ENCODE results near the gene GLI3.

Gene GLI3

DNA sequence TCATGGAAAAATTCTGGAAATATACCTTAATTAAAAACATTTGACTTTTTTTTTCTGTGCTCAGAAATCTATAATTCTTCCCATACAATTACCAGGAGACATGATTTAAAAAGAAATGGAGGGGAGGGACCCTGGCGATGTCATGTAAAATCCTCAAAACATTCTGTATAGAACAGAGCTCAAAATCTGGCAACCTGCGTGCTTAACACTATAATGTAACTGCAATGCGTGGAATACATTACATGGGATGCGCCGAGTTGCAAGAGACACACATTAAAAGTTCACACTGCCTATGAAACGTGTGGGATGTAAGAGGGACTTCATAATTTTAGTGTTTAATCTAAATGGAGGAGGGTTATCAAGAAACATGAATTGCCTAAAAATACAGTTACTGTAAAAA is 215.0 kb downstream of the GLI3 start:
- no peak for DNase-seq

DNA sequence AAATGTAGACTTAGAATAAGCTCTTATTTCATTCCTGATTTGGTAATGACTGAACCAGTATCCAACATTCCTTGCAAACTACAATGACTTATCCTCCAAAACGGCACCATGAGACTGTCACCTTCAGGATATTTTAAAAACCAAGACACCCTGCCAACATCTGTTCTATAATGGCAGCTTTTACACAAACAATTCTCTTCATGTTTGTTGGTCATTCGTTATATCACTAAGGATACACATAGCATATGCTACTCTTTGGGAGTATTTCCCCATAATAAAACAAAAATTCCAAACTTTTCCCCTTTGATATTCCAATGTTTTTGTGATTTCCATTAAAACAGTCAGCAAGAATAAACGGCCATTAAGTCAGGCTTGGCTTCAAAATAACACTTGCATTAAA is 215.4 kb downstream of the GLI3 start:
- no peak for DNase-seq

DNA sequence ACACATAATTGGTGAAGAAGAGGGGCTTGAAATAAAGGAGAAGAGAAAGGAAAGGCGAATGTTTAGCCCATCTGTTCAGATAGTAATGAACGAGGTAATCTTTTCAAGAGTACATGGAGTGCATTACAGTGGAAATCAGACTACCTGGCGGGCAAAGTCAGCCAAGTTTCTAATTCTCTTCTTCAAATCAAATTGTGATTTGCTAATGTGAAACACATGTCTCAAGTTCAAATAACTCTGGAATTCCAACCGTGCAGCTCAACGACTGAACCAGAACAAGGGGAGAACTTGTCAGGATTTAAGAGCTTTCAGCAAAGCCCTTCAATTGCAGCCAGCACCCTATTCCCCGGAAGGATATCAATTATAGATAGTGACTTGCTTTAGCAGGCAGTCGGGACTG is 216.9 kb downstream of the GLI3 start:
- DNase-seq: no peak

DNA sequence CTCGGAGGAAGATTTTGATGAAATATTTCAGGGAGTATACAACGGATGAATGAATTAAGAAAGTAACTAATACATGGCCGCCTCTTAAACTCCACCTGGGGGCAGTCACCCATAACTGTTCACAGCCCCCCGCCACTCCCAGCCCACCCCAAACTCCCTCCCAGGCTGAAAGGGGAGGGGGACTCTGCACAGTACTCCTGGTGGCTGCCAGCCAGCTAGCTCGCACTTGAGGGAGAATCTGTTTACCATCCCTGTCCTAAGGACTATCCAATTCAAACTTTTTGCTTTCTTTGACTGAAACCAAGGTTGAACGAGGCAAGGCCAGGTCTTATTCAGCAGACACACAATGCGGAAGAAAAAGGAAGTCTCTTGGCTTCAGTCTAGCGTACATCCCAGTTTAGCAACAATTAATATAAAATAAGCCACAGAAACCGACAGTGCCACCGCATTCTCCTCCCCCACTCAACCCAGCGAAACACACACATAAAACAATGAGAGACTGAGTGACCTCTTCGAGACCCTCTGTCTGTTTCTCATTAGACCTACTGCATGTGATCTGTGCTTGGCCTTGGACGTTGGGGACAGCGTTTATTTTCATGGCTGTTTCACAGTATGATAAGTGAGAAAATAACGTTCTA is 219.5 kb downstream of the GLI3 start:
- DNase-seq: no peak

DNA sequence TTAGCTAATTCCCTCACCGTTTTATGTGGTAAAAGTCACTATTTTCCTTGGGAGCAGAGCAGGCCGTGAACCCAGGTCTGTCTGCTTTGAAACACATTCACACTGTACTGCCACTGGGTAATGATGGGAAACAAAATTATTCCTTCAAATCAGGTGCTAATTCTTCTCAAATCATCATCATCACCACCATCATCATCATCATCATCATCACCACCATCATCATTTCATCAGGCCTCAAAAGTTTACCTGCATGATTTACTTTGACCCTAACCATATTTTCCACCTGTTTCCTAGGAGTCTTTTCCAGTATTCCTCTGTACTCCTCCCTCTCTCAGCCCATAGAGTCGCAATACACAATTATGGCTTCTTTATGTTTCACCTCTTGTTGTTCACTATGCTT is 220.5 kb downstream of the GLI3 start:
- no peak for DNase-seq

DNA sequence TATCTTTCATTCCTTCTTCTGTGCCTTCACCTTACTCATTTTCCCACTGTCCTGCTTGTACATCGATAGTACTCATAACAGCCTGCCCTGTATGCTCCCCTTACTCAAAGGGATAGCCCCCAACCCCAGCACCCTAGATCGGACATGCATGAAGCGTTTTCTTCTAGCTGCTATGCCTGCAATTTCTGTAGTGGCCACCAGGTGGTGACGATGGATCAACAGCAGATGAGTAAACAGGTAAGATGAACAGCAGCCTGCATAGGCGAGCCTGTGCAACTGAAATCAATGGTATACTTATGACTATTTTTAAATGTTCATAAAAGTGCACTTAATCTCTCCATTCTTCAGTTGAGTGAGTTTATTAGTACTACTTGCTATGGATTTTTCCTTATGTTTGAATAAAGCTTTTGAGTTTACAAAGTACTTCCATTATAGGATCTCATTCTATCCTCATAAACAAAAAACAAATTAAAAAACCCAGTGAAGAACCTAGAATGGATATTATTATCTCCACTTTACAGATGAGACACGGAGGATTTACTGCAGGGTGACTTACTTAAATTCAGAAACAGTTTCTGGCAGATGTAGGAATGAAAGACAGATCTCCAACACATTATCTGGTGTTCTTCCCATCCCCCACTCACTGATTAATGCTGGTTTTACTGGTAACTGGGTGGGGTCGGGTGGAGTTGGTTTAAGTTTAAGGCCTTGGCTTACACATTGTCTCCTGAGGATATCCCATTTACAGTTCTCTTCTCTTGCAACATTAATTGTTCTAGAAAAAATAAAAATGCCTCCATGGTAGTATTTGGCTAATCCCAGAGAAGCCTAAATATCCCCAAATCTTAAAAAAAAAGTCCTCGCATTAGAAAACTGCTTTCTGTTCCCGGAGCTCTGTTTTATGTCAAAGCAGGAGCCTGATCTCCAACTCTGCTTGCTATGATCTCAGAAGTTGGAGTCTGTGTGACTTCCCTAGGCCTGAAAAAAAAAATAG is 222.1 kb downstream of the GLI3 start:
- DNase-seq: no peak

DNA sequence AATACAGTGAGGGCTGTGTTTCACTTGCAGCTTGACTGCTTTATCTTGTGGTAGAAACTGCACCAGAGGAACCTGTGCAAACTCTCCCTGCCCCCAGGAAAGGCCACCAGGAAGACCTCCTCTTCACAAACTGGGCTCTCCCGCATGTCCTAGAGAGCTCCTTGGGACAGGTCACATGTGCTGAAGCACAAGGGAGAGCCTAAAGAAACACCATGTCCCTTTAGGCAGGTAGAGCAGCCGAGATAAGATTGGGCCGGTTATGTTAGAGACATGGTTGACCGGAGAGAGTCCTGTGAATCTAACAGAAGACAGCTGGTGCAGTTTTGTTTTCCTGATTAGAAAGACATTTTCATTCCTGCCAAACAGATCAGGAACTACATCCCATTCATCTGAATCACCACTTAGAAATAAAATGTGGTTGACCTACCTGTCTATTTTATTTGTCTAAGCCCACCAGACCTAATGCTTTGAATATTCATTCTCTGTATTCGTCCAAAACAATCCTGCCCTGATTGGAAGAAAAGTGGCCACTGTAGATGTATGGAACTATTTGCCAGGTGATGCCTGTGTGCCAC is 224.1 kb downstream of the GLI3 start:
- DNase-seq: no peak

DNA sequence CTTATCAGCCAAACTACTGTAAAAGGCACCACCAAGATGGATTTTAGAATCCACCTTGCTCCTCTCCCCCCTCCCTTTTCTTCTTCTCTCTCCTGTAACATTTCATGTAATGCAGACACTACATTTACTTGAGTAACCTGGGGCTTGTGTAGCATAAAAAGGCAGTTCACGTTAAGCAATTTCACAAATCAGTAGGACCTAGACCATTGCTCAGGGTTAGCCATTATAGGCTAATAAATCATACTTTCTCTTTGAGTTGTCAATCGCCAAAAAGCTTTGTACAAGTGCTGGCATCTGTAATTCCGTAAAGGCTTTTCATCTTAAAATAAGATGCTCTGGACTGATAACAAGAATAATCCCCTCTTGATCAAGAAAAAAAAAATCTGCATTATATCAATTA is 224.7 kb downstream of the GLI3 start:
- no peak for DNase-seq

DNA sequence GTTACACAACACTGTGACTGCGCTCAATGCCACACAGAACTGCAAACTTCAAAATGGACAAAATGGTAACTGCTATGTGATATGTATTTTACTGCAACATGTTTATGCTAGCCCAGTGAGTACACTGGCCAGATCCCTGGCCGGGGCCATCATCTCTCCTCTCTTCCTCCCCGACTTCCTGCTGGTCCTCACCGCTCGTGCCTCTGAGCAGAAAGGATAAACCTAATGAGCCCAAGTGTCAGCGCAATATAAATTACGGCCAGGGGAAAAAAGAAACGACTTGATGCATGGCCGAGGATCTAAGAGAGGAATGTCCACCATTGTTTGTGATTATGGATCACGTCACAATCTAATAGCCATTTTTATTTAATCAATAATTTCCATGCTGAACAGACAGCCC is 225.2 kb downstream of the GLI3 start:
- DNase-seq: no peak

DNA sequence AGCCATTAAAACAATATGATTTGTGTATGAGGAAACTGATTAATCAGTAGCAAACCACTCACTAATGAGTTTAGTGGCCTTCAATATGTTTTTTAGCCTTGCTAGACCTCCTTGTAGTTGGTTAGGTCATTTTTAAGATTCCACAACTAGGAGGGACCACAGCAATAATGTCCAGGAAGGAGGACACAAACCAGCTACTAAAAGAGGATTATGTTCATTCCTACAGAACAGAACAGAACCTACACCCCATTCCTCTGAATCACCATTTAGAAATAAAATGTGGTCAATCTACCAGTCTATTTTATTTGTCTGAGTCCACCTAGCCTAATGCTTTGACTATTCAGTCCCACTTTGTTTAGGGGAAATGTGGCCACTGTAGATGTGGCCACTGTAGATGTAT is 226.3 kb downstream of the GLI3 start:
- DNase-seq: no peak

DNA sequence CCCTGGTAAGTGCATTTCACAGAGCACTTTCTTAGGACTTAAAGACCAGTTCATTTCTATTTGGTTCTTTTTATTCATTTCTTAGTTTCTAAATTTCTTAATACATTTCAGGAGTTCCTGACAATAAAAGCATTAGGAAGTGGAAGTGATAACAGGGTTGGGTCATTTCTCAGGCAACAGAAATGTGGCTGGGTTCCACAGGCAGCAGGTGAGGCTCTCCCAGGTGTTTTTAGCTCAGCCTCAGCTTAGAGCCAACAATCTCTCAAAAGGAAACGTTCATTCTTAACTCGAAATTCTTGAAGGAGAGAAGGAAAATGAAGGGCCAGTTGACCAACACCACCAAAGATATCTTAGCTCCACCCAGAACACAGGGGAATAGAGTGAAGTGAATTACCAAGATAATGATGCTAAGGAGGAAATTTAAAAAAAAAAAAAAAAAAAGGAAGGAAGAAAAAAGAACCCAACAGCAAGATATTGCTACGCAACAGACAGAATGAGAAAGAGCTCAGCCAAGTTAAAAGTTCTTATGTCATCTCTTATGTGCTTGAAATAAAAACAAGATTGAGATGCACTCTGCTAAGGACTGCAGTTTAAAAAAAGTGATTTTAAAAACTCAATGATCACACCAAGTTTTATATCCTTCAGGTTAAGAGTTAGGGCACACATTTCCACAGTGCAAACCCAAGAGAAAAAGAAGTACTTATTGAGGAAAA is 230.1 kb downstream of the GLI3 start:
- no peak for DNase-seq

DNA sequence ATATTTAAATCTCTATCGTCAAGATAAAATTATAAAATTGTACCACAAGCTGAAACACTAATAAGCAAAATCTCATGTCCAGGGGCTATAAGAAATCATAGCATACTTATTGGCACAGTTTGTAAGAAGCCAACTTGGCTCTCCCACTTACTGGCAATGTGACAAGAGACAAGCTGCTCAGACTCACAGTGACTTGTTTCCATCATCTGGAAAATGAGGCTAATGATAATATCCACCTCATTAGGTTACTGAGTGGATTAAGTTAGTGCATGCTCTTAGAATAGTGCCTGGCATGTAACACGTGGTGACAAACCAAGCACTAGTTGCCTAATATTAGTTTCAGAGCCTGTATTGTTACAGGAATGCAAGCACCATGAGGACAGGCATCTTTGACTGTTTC is 234.4 kb downstream of the GLI3 start:
- no peak for DNase-seq

DNA sequence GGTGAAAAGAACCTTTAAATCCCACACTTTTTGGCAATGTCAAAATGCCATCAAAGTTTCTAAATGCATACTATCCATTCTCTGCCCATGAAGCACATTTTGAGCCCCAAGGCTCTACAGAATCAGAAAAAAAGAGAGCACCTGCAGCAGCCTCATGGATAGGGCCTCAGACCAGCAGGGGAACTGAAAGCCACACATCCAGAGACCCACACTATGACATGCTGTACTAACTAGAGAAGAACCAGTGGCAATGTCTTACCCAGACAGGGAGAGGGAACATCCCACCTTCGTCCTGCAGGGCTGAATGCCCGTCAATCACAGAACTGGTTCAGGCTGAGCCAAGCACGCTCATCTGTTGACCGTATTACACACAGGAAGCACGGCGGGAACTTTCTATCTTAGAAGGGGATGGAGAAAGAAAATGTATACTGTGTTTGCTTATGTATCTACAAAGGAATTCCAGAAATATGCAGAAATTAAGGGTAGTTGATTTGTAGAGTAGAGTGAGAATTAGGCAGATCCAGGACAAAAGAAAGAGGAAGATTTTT is 237.2 kb downstream of the GLI3 start:
- DNase-seq: no peak

DNA sequence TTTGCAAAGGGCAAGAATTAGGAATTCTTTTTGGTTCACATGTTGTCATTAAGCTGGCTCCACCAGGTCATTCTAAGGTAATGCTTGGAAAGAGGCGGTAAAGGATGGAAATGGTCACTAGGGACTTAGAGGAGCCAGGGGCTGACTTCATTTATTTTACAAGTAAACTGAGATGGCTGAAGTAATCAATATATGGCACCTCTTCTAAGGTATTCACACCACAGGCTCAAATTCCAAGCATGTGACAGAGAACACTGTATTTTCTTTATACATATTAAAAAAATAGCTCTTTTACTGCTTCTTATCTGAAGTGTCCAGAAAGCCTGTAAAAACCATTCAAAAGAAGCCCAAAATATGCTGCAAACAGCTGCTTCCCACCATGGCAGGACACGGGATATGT is 239.0 kb downstream of the GLI3 start:
- no peak for DNase-seq

DNA sequence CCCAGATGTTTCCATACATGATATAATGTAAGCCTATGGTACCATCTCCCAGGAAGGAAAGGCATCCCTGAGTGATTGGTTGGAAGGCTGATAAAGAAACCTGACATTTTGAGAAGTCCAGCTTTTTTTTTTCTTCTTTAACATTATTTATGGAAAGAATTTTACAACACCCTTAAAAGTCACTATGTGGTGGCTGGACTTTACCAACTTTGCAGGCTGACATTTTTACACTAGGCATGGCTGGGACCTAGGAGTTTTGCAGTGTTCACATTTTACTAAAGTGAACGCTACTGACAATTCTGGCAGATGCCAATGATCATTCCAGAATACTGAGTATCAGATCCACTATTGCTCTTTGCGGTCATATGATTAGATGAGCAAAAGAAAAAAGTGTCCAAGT is 239.9 kb downstream of the GLI3 start:
- no peak for DNase-seq

DNA sequence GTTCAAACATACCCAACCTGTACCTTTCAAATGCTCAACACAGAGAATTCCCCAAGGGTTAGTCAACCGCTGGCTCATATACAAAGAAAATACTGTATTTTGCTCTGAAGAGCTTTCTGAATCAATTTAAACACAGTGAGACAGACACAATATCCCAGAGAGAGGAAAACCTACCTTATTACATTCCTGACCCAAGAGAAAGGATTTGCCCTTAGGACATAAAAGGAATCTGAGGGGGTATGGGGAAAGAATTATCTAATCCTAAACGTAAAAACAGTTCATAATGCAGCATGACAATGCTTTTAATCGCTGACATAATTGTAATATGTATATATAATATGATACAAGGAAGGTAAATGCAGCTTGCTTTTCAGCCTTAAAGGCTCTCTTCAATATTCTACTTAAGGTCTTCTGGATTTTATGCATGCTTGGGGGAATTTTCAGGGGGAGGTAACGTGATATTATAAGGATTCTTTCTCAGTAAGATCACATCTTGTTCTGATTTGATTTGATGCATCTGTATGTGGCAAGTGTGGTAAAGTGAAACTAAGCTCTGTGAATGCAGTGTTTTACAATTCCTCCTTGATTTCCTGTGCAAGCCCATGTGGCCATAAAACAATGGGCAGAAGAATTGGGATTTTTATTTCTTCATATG is 240.5 kb downstream of the GLI3 start:
- no peak for DNase-seq

DNA sequence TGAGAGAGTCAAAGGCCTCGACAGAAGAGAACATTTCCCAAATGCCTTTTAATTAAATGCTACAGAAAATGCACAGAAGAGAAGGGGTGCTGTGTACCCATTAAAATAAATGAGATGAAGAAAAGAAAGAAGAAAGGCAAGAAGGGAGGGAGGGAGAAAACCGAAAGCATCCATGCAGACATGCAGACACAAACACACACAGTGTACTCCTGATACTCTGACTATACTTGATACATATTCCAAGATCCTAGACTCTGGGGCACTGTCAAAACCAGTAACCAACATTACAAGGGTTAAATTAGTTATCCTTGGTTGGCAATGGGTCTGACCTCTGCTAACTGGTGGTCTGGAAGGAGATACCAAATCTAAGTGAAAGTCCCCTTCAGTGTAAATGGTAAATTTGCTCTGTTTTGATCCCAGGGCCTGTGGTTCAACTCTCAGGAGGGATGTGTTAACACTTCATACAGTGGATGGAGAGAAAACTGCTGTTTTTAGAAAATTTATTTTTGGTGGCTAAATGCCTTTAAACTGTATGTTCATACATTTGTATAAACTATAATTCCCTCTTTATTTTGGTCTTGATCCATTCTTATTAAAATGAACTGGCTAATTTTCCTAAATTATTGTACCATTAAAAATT is 241.3 kb downstream of the GLI3 start:
- DNase-seq: no peak

DNA sequence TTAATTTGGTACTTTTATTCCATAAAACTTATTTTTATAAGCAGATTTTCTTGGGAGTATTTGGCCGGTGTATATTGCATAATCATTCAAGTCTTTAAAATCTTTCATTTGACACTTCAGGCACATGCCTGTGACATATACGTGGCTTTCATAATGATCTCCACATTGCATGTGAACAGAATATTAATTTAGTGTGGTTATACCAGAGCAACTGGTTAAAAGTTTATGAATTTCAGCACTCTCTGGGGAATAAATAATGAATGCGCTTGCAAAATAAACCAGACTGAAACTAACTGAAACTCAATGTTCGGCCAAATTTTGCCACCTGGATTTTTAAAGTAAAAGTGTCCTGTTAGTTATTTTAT is 242.3 kb downstream of the GLI3 start:
- DNase-seq: no peak

DNA sequence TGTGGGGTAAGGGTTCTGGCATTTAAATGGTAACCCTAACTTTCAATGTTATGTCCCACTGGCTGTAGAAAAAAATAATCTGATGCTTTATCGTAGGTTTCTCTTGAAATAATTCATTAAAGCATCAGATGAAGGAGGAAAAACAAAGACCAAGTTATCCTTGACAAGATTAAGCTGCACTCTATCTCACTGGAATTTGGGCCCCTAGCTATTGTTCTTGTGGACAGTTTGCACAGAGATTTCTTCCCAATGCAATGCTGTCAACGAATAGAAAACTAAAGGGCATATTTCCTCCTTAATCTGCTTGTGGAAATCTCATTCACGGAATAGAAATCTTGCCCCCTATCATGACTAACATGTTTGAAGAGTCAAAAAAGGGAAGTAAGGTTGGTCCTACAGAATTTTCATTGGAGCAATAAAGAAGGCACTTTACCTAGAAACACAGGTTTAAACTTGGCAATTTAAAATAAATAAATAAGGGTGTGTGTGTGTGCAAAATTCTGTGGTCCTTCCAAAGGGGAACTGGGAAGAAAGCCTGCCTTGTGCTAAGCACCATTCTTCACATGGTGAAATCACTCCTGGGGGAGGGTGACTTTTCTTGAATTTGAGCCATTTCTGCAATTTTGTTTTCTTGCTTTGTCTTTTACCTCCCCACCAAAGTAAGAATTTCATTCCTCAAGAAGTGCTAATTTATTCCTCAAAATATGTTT is 242.8 kb downstream of the GLI3 start:
- no peak for DNase-seq

DNA sequence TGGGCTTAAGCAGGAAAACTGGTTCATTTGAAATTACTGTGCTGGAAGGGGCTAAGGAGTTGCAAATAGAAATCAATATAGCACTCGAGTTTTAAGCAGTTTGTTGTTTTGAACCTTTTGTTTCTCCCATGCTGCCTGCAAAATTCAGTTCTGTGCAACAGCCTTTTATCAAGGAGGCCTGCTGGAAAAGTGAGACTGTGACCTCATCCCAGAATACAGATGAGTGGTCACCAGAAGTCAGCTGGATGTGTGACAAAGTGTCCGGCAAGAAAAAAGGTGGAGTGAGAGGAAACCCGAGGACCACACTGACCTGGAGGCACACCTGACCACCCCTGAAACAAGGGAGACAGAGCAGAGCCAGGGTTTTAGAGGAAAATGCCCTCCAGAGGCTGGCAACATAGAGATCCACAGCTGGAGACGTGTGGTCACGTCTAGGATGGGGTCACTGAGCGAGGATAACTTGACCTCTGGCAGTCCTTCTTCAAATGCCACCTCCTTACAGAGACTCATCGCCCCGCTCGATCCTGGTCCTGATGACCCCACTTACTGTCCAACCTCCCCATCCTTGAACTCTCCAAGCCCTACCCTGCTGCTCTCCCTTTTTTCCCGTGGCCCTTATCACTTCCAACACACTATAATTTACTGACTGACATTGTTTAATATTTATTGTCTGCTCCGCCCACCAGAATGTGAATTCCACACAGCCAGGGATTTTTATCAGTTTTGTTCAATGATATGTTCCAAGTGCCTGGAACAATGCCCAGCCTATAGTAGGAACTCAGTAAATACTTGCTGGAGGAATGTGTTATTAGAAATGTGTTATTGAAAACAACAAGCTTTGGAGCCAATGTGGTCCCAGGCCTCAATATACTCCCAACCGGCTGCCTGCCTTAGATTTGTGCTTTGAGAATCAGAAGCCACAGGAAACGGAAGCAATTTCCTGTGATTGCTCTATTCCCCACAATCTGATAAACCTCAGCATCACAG is 243.8 kb downstream of the GLI3 start:
- no peak for DNase-seq

Data from NCI-H2227 treated with DMSO at 0.1 percent for 48 hours (cell line).